Measurements from ENCODE around the gene SAMD9. TPM values are rescaled to one million over a fixed set of nuclear protein-coding genes. Genes with fewer than 3 reads are reported as not detected.
"Not testable (repeated sequence)": the region's sequence is repeated elsewhere in the genome, so short reads cannot be mapped to it uniquely, and the experiment has no call there.

SAMD9 gene
- total RNA-seq, 1 experiment from 2014 or later, result 4.4 TPM

DNA sequence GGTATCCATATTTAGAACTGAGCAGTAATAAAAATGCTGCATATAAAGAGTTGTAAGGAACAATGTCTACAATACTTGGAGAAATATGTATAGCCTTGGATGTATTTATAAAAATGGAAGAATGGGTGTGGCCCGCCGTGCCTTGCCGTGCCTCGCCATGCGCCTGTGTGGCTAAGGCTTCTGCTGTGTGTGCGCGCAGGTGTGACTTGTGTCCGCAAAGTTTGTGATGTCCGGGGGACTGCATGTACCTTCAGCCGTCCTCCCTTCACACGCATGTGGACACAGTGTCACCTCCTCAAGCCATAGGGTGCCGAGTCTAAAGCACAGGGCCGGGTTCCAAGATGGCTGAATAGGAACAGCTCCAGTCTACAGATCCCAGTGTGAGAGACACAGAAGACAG is 9.8 kb downstream of the SAMD9 start:
- intact Hi-C loops (cut with micrococcal nuclease), result no loop called here
- Mint-ChIP-seq H3K9me3 (ENCODE audit: unreplicated experiment) (peaks cover 20% of the 10 kb centered on the region), H3K4me1 (ENCODE audit: insufficient read depth, unreplicated experiment) (no peaks in the 10 kb centered on the region), H3K27ac (ENCODE audit: low read depth, unreplicated experiment) (no peak overlapping the region), H3K4me3 (ENCODE audit: unreplicated experiment) (no peak overlapping the region), H3K27me3 (ENCODE audit: insufficient read depth, unreplicated experiment) (no peaks in the 10 kb centered on the region), H3K36me3 (ENCODE audit: insufficient read depth, unreplicated experiment) (peaks cover 27% of the 10 kb centered on the region)
- POLR2A ChIA-PET, result interaction anchor here (1.0 kb wide), 1 partner anchor 9 kb away, joined by 3 read pairs; no protein-coding TSS in a partner anchor
- CTCF ChIA-PET, result no interaction called here
- no TSS peak for BruUV-seq (replicated peaks)
- TF ChIP-seq, protein P1, sequence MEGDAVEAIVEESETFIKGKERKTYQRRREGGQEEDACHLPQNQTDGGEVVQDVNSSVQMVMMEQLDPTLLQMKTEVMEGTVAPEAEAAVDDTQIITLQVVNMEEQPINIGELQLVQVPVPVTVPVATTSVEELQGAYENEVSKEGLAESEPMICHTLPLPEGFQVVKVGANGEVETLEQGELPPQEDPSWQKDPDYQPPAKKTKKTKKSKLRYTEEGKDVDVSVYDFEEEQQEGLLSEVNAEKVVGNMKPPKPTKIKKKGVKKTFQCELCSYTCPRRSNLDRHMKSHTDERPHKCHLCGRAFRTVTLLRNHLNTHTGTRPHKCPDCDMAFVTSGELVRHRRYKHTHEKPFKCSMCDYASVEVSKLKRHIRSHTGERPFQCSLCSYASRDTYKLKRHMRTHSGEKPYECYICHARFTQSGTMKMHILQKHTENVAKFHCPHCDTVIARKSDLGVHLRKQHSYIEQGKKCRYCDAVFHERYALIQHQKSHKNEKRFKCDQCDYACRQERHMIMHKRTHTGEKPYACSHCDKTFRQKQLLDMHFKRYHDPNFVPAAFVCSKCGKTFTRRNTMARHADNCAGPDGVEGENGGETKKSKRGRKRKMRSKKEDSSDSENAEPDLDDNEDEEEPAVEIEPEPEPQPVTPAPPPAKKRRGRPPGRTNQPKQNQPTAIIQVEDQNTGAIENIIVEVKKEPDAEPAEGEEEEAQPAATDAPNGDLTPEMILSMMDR (IDR thresholded peaks at IDR 0.05; ENCODE audit: unreplicated experiment), result no peak
- no peak for DNase-seq (ENCODE audit: unreplicated experiment)

DNA sequence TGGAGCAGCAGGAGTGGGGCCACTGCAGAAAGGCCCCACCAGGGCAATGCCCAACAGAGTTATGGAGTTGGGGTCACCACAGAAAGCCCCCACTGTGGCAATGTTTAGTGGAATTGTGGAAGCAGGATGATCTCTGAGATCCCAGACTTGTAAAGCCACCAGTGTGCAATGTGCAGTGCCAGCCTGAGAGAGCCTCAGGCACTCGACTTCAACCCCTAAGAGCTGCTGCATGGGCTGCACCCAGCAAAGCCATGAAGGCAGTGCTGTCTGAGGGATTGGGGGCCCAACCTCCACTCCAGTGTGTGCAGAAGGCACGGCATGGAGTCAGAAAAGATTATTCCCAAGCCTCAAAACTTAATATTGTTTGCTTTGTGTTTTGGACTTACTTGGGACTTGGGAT is 20.4 kb downstream of the SAMD9 start:
- no TSS peak for BruUV-seq (replicated peaks)
- Mint-ChIP-seq H3K4me3 (ENCODE audit: unreplicated experiment) (no peak overlapping the region), H3K36me3 (ENCODE audit: insufficient read depth, unreplicated experiment) (peaks cover 9% of the 10 kb centered on the region), H3K4me1 (ENCODE audit: insufficient read depth, unreplicated experiment) (no peaks in the 10 kb centered on the region), H3K27me3 (ENCODE audit: insufficient read depth, unreplicated experiment) (peaks cover 50% of the 10 kb centered on the region), H3K9me3 (ENCODE audit: unreplicated experiment) (peaks cover 17% of the 10 kb centered on the region), H3K27ac (ENCODE audit: low read depth, unreplicated experiment) (no peak overlapping the region)
- DNase-seq (ENCODE audit: unreplicated experiment), result no peak
- TF ChIP-seq, protein P1 (IDR thresholded peaks at IDR 0.05; ENCODE audit: unreplicated experiment), result no peak
- ChIA-PET POLR2A (interaction anchor here (1.4 kb wide), 1 partner anchor 18 kb away, joined by 5 read pairs; no protein-coding TSS in a partner anchor), CTCF (no interaction called here)
- intact Hi-C loops (cut with micrococcal nuclease), result loop anchor here (10.0 kb wide), 1 partner anchor 77 kb away; no protein-coding TSS in a partner anchor

DNA sequence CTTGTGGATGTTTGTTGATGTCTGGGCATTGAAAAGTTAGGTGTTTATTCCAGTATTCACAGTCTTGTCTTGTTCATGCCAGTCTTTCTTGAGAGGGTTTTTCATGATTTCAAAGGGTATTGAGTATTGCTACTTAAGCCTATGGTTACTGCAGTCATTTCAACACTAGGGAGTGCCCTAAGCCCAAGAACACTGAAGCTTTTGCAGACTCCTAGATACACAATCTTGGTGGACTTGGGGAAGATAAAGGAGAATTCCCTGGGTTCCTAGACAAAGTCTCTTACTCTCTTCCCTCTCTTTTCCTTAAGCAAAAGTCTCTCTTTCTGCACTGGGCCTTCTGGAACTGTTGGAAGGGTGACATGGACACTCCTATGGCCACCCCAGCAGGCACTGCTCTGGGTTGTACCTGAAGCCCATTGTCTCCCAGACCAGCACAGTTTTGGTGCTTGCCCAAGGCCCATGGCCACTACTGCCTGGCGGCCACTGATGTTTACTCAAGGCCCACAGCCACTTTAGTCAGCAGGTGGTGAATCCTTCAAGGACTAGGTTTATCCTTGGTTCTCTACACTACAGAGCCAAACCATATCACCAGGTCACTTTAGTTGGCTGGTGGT is 24.9 kb downstream of the SAMD9 start:
- intact Hi-C loops (cut with micrococcal nuclease), result loop anchor here (1.0 to 10.0 kb wide), 3 partner anchors 82 to 458 kb away; no protein-coding TSS in a partner anchor
- Mint-ChIP-seq H3K4me1 (ENCODE audit: insufficient read depth, unreplicated experiment) (no peaks in the 10 kb centered on the region), H3K36me3 (ENCODE audit: insufficient read depth, unreplicated experiment) (peaks cover 5% of the 10 kb centered on the region), H3K27ac (ENCODE audit: low read depth, unreplicated experiment) (no peak overlapping the region), H3K27me3 (ENCODE audit: insufficient read depth, unreplicated experiment) (peaks cover 95% of the 10 kb centered on the region), H3K4me3 (ENCODE audit: unreplicated experiment) (no peak overlapping the region), H3K9me3 (ENCODE audit: unreplicated experiment) (no peaks in the 10 kb centered on the region)
- BruUV-seq (replicated peaks), result no TSS peak
- TF ChIP-seq, protein P1 (IDR thresholded peaks at IDR 0.05; ENCODE audit: unreplicated experiment), result peak; percentile 72
- peak; percentile 56 for DNase-seq (ENCODE audit: unreplicated experiment)
- ChIA-PET POLR2A (interaction anchor here (0.6 kb wide), 2 partner anchors 132 to 1088 kb away, joined by 3 read pairs; no protein-coding TSS in a partner anchor), CTCF (interaction anchor here (0.7 to 3.8 kb wide), 6 partner anchors 9 to 136 kb away, joined by 3 to 30 read pairs (median 3); partner anchors contain the start of gene HEPACAM2)

DNA sequence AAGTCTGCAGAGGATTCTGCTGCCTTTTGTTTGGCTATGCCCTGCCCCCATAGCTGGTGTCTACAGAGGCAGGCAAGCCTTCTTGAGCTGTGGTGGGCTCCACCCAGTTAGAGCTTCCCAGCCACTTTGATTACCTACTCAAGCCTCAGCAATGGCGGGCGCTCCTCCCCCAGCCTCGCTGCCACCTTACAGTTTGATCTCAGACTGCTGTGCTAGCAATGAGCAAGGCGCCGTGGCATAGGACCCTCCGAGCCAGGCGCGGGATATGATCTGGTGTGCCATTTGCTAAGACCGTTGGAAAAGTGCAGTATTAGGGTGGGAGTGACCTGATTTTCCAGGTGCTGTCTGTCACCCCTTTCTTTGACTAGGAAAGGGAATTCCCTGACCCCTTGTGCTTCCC is 44.4 kb downstream of the SAMD9 start:
- H3K9me3 Mint-ChIP-seq (ENCODE audit: unreplicated experiment); H3K4me3 Mint-ChIP-seq (ENCODE audit: unreplicated experiment); CTCF ChIA-PET; H3K4me1 Mint-ChIP-seq (ENCODE audit: insufficient read depth, unreplicated experiment); DNase-seq (ENCODE audit: unreplicated experiment); H3K36me3 Mint-ChIP-seq (ENCODE audit: insufficient read depth, unreplicated experiment); H3K27ac Mint-ChIP-seq (ENCODE audit: low read depth, unreplicated experiment); POLR2A ChIA-PET; BruUV-seq (replicated peaks); intact Hi-C loops (cut with micrococcal nuclease): not testable (repeated sequence)
- H3K27me3 Mint-ChIP-seq (ENCODE audit: insufficient read depth, unreplicated experiment), result peaks cover 42% of the 10 kb centered on the region

All from MCF 10A (cell line).